GM23248 (cell line): ENCODE results near the gene CACNB4.

Experiments used
- EZH2 ChIP-seq: fragments of 200-600 bp; sonication (generic); IDR thresholded peaks from 2 replicates; pipeline ENCODE4 v1.6.1; 2018; ENCODE audit warnings: antibody characterized with exemption, mild to moderate bottlenecking; ENCODE audit not compliant: insufficient read depth, poor library complexity, severe bottlenecking
- EZH2phosphoT487 ChIP-seq: fragments of 200-600 bp; sonication (generic); IDR thresholded peaks from 2 replicates; pipeline ENCODE4 v1.6.1; 2018; ENCODE audit warnings: antibody characterized with exemption, moderate library complexity, mild to moderate bottlenecking, low read depth; ENCODE audit not compliant: insufficient read depth

DNA sequence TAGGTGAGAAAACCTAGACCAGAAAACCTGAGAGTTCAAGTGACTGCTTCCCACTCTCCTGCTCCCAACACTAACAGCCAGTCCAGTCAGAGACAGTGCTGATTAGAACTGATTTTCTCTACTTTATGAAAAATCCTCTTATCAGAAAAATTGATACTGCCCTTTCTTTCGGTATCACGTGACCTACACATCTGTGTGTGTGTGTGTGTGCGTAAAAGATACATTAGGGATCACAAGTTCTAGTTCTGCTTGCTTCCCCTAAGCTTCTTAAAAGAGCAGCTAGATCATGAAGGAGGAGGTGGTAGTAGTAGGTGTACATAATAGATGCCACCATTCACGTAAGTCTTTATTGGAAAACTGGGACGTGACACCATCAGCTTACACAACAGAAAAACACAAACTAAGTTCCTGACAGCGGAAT lies 272.1 kb downstream of the CACNB4 start:
- TF ChIP-seq EZH2phosphoT487 (no peak), EZH2 (no peak)
